Stimulated activated CD8-positive, alpha-beta memory T cell treated with anti-CD3 and anti-CD28 coated beads, Interleukin-7, amount 100 ng/mL, for 1 hour (primary cell): ENCODE results near the gene RTN3.
"Not testable (repeated sequence)": the region's sequence is repeated elsewhere in the genome, so short reads cannot be mapped to it uniquely, and the experiment has no call there.

Experiments used
- DNase-seq, 2 donors: peaks; one replicate each; pipeline ENCODE4 v3.0.0-alpha.2; 2020; ENCODE audit warnings: low read depth in 2 of 2

The RTN3 gene

GRCh38 chr11:63682066-63683021 is 1.0 kb downstream of the RTN3 start:
- no peak for DNase-seq

GRCh38 chr11:63683133-63683991 is 2.1 kb downstream of the RTN3 start:
- no peak for DNase-seq

GRCh38 chr11:63685158-63685721 is 3.9 kb downstream of the RTN3 start:
- DNase-seq, result not testable (repeated sequence)

- no peak for DNase-seq
Observed at GRCh38 chr11:63686926-63687325, 5.6 kb downstream of the RTN3 start.

GRCh38 chr11:63687845-63688244 is 6.5 kb downstream of the RTN3 start:
- DNase-seq, result no peak

GRCh38 chr11:63694596-63694995 is 13.3 kb downstream of the RTN3 start:
- DNase-seq, result no peak

GRCh38 chr11:63698976-63699733 is 17.9 kb downstream of the RTN3 start:
- no peak for DNase-seq

GRCh38 chr11:63699896-63700295 is 18.6 kb downstream of the RTN3 start:
- no peak for DNase-seq

- DNase-seq, result no peak
Observed at GRCh38 chr11:63705526-63705925, 24.2 kb downstream of the RTN3 start.

- DNase-seq, result no peak
Observed at GRCh38 chr11:63708764-63709163, 27.5 kb downstream of the RTN3 start.

- no peak for DNase-seq
Observed at GRCh38 chr11:63709336-63709884, 28.1 kb downstream of the RTN3 start.

- no peak for DNase-seq
Observed at GRCh38 chr11:63710476-63711217, 29.3 kb downstream of the RTN3 start.

- no peak for DNase-seq
Observed at GRCh38 chr11:63711838-63712237, 30.5 kb downstream of the RTN3 start.

- no peak for DNase-seq
Observed at GRCh38 chr11:63713766-63714165, 32.5 kb downstream of the RTN3 start.

GRCh38 chr11:63716046-63716445 is 34.7 kb downstream of the RTN3 start:
- DNase-seq, result no peak

GRCh38 chr11:63719001-63719400 is 37.7 kb downstream of the RTN3 start:
- no peak for DNase-seq

GRCh38 chr11:63719987-63720386 is 38.7 kb downstream of the RTN3 start:
- no peak for DNase-seq

- no peak for DNase-seq
Observed at GRCh38 chr11:63720611-63721010, 39.3 kb downstream of the RTN3 start.

- no peak for DNase-seq
Observed at GRCh38 chr11:63729326-63729725, 48.0 kb downstream of the RTN3 start.

GRCh38 chr11:63736864-63737263 is 55.6 kb downstream of the RTN3 start:
- no peak for DNase-seq

- no peak for DNase-seq
Observed at GRCh38 chr11:63737718-63738117, 56.4 kb downstream of the RTN3 start.
